ENCODE results near the gene FAM3B. TPM values are rescaled to one million over a fixed set of nuclear protein-coding genes. Genes with fewer than 3 reads are reported as not detected.
A peak's percentile ranks its signal among the peaks of the same experiment; 100 is the strongest.
"Not testable (repeated sequence)": the region's sequence is repeated elsewhere in the genome, so short reads cannot be mapped to it uniquely, and the experiment has no call there.

Gene FAM3B
- total RNA-seq, 4 donors from 2014 or later = 2.4 to 5.7 TPM; not detected in 2

- no peak for DNase-seq
- Histone ChIP-seq H3K9me3 (no peaks in the 10 kb centered on the region), H3K4me3 (no peak overlapping the region), H3K27ac (no peak overlapping the region), H3K36me3 (no peaks in the 10 kb centered on the region), H3K27me3 (no peaks in the 10 kb centered on the region), H3K4me1 (peaks cover 5 to 26% (median 17%) of the 10 kb centered on the region in 4 donors)
- TF ChIP-seq POLR2AphosphoS5 (IDR thresholded peaks at IDR 0.05) (no peak), EP300 (IDR thresholded peaks at IDR 0.05; ENCODE audit: low read depth) (no peak), POLR2A (IDR thresholded peaks at IDR 0.05) (no peak), CTCF (IDR thresholded peaks at IDR 0.05) (no peak)
- in situ Hi-C loops (cut with MboI; ENCODE audit: low pct_ligation_motif_present in 1 of 4, low pct_unique_long_range_greater_than_20kb in 1 of 4, low sequenced_read_pairs in 3 of 4) (no loop called here), intact Hi-C loops (cut with DNase I; ENCODE audit: low total_unique reads) (no loop called here)
- 77 to 100% methylated on average over 1 to 8 of the region's 8 CpGs for WGBS, 2 donors (ENCODE audit: low coverage in 1 of 2)
Observed at GRCh38 chr21:41357546-41357945, 40.9 kb downstream of the FAM3B start.

GRCh38 chr21:41358193-41359166 is 41.9 kb downstream of the FAM3B start:
- H3K4me1 ChIP-seq = peaks cover 5 to 34% (median 23%) of the 10 kb centered on the region in 4 donors
- H3K9me3 ChIP-seq = no peaks in the 10 kb centered on the region
- intact Hi-C loops (cut with DNase I; ENCODE audit: low total_unique reads) (no loop called here), in situ Hi-C loops (cut with MboI; ENCODE audit: low pct_ligation_motif_present in 1 of 4, low pct_unique_long_range_greater_than_20kb in 1 of 4, low sequenced_read_pairs in 3 of 4) (no loop called here)
- 86 to 100% methylated on average over 1 to 9 of the region's 9 CpGs for WGBS, 2 donors (ENCODE audit: low coverage in 1 of 2)
- no peak for DNase-seq
- H3K27me3 ChIP-seq = no peaks in the 10 kb centered on the region
- no peak overlapping the region for H3K27ac ChIP-seq
- H3K36me3 ChIP-seq = no peaks in the 10 kb centered on the region
- no peak overlapping the region for H3K4me3 ChIP-seq
- TF ChIP-seq POLR2AphosphoS5 (IDR thresholded peaks at IDR 0.05) (no peak), EP300 (IDR thresholded peaks at IDR 0.05; ENCODE audit: low read depth) (no peak), CTCF (IDR thresholded peaks at IDR 0.05) (no peak), POLR2A (IDR thresholded peaks at IDR 0.05) (no peak)

GRCh38 chr21:41359286-41359685 is 42.7 kb downstream of the FAM3B start:
- Histone ChIP-seq H3K27ac (peak overlapping the region in 2 of 4 donors; percentile 64 to 87), H3K4me3 (no peak overlapping the region), H3K27me3 (no peaks in the 10 kb centered on the region), H3K9me3 (no peaks in the 10 kb centered on the region), H3K36me3 (no peaks in the 10 kb centered on the region), H3K4me1 (peaks cover 5 to 41% (median 23%) of the 10 kb centered on the region in 4 donors)
- intact Hi-C loops (cut with DNase I; ENCODE audit: low total_unique reads) (no loop called here), in situ Hi-C loops (cut with MboI; ENCODE audit: low pct_ligation_motif_present in 1 of 4, low pct_unique_long_range_greater_than_20kb in 1 of 4, low sequenced_read_pairs in 3 of 4) (no loop called here)
- WGBS, 2 donors (ENCODE audit: low coverage in 1 of 2) = 79 to 94% methylated on average over 5 to 11 of the region's 12 CpGs
- no peak for DNase-seq
- no peak for TF ChIP-seq EP300 (IDR thresholded peaks at IDR 0.05; ENCODE audit: low read depth)
- no peak for TF ChIP-seq POLR2A (IDR thresholded peaks at IDR 0.05)
- TF ChIP-seq POLR2AphosphoS5 (IDR thresholded peaks at IDR 0.05) = no peak
- TF ChIP-seq CTCF (IDR thresholded peaks at IDR 0.05) = no peak

- DNase-seq = peak; percentile 51
- intact Hi-C loops (cut with DNase I; ENCODE audit: low total_unique reads); in situ Hi-C loops (cut with MboI; ENCODE audit: low pct_ligation_motif_present in 1 of 4, low pct_unique_long_range_greater_than_20kb in 1 of 4, low sequenced_read_pairs in 3 of 4): not testable (repeated sequence)
Observed at GRCh38 chr21:41359754-41360071, 43.1 kb downstream of the FAM3B start.

More at GRCh38 chr21:41359754-41360071, 43.1 kb downstream of the FAM3B start:
- WGBS, 2 donors (ENCODE audit: low coverage in 1 of 2) = 65% methylated on average over 4 of the region's 4 CpGs; no CpG with 5 or more reads in 1 of the 2 donors
- peaks cover 5 to 44% (median 23%) of the 10 kb centered on the region in 4 donors for H3K4me1 ChIP-seq
- H3K27me3 ChIP-seq, H3K9me3 ChIP-seq, H3K4me3 ChIP-seq, H3K36me3 ChIP-seq: not testable (repeated sequence)
- H3K27ac ChIP-seq = peak overlapping the region; percentile 64 to 87 (median 76)

Data from transverse colon (tissue), 4 donors.